Neutrophil (primary cell): ENCODE measurements around the gene SLC22A4.

ENCODE experiments used
- H3K27ac ChIP-seq: fragments of 200-600 bp; sonication (generic); 2 replicates; pipeline ENCODE4 v1.5.1; 2016; ENCODE audit warnings: mild to moderate bottlenecking, moderate library complexity
- H3K27me3 ChIP-seq: fragments of 200-600 bp; sonication (generic); 2 replicates; pipeline ENCODE4 v1.6.0; 2016; ENCODE audit warnings: mild to moderate bottlenecking
- H3K36me3 ChIP-seq: fragments of 200-600 bp; sonication (generic); 2 replicates; pipeline ENCODE4 v1.5.1; 2017
- H3K4me1 ChIP-seq, 2 experiments: fragments of 200-600 bp in 1 of 2; sonication (generic) in 1 of 2; 1 replicate in 1 of 2; 2 replicates in 1 of 2; pipeline versions ENCODE4 v1.5.1 to v1.6.1; 2013 to 2016; ENCODE audit warnings: low read depth in 1 of 2, low read length in 1 of 2, mild to moderate bottlenecking in 1 of 2, moderate library complexity in 1 of 2; ENCODE audit not compliant: control insufficient read depth in 1 of 2, insufficient read depth in 1 of 2
- H3K4me3 ChIP-seq, 2 experiments: fragments of 200-600 bp in 1 of 2; sonication (generic) in 1 of 2; 1 replicate in 1 of 2; 2 replicates in 1 of 2; pipeline ENCODE4 v1.5.1; 2013 to 2016; ENCODE audit warnings: low read depth in 1 of 2, low read length in 1 of 2, mild to moderate bottlenecking in 1 of 2, moderate library complexity in 1 of 2
- H3K9me3 ChIP-seq: fragments of 200-600 bp; sonication (generic); 2 replicates; pipeline ENCODE4 v1.5.1; 2016
- TF ChIP-seq, protein P1 (sequence below): fragments of 200-600 bp; sonication (generic); IDR thresholded peaks from 2 replicates; pipeline ENCODE4 v1.5.1; 2016; ENCODE audit warnings: antibody characterized with exemption

The SLC22A4 gene

DNA sequence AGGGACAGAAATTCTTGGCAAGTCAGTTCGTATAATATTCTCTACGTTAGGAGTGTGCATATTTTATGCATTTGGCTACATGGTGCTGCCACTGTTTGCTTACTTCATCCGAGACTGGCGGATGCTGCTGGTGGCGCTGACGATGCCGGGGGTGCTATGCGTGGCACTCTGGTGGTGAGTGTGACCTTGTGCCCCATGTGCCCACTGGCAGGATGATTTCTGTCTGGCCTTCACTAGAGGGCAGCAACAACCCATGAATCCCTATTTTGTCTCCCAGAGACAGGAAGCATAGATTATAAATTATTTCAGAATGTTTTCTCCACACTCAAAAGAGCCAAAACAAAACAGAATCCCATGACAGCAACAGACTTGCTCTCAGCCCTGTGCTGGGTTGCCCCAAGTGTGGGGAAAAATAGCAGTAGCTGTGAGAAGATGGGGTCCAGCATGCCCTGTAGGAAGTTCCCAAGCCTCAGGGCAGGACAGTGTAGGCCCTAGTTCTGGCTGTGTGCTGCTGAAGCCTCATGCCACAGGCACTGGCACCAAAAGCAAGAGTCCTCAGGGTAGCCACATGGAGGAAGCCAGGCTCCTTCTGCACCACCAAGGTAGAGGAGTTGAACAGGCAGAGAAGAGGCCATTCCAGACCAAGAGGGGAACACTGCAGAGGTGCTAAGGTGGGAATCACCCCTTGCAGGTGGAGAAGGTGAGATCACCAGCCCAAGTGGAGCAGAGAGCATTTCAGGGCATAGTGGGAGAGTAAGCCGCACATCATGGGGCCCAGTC lies 91.3 kb downstream of the SLC22A4 start:
- Histone ChIP-seq H3K9me3 (no peaks in the 10 kb centered on the region), H3K36me3 (no peaks in the 10 kb centered on the region), H3K27me3 (no peaks in the 10 kb centered on the region), H3K4me3 (no peak overlapping the region), H3K4me1 (peaks cover 20 to 30% of the 10 kb centered on the region in 2 experiments), H3K27ac (no peak overlapping the region)
- TF ChIP-seq, protein P1, sequence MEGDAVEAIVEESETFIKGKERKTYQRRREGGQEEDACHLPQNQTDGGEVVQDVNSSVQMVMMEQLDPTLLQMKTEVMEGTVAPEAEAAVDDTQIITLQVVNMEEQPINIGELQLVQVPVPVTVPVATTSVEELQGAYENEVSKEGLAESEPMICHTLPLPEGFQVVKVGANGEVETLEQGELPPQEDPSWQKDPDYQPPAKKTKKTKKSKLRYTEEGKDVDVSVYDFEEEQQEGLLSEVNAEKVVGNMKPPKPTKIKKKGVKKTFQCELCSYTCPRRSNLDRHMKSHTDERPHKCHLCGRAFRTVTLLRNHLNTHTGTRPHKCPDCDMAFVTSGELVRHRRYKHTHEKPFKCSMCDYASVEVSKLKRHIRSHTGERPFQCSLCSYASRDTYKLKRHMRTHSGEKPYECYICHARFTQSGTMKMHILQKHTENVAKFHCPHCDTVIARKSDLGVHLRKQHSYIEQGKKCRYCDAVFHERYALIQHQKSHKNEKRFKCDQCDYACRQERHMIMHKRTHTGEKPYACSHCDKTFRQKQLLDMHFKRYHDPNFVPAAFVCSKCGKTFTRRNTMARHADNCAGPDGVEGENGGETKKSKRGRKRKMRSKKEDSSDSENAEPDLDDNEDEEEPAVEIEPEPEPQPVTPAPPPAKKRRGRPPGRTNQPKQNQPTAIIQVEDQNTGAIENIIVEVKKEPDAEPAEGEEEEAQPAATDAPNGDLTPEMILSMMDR: peak; percentile 73

DNA sequence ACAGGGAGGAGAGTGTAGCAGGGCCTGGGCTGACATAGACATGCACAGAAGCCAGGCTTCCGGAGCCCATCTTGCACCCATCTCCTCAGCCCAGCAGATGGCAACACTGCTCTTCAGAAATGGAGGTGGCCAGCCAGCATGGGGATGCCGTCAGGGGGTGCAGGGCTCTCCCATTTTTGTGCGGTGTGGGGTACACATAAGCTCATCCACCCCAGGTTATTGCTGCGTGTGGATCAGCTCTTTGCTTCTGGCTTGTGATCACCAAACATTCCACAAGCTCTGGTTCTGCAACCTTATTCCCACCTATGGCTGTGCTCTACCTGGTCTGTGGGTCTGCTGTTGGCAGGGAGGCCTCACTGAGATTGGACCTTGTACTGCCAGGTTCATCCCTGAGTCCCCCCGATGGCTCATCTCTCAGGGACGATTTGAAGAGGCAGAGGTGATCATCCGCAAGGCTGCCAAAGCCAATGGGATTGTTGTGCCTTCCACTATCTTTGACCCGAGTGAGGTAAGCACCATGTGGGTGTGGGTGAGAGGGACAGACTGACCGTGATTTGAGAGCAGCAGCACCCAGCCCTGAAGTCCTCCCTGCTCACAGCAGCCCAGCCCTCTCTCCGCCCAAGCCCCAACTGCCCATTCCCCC lies 92.6 kb downstream of the SLC22A4 start:
- Histone ChIP-seq H3K4me3 (no peak overlapping the region), H3K27ac (peak overlapping the region; percentile 79), H3K36me3 (no peaks in the 10 kb centered on the region), H3K9me3 (no peaks in the 10 kb centered on the region), H3K27me3 (no peaks in the 10 kb centered on the region), H3K4me1 (peaks cover 20 to 30% of the 10 kb centered on the region in 2 experiments)
- TF ChIP-seq, protein P1: peak; percentile 84

DNA sequence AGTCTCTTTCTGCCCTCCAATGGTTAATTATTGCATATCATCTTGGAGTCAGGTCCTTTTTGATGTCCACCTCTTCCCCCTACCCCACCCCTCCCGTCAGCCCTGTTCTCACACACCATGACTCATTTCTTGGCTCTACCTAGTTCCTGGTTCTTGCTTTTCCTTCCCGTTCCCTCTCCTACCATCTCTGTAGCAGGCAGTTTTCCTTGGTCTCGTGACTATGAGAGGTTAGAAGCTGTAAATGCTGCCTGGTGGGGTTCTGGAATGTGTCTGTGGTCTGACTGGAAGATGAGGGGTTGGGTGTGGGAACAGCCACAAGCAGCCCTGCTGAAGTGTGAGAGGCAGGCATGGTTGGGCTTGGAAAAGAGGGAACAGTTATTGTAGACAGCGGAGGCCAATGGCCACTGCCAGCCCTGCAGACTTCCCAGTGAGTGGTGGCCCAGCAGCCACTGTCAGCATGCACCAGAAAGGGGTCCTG lies 93.5 kb downstream of the SLC22A4 start:
- no peaks in the 10 kb centered on the region for H3K36me3 ChIP-seq
- peak overlapping the region; percentile 79 for H3K27ac ChIP-seq
- TF ChIP-seq, protein P1: no peak
- no peaks in the 10 kb centered on the region for H3K9me3 ChIP-seq
- H3K4me3 ChIP-seq: peak overlapping the region in 1 of 2 experiments; percentile 26
- H3K4me1 ChIP-seq: peaks cover 20 to 30% of the 10 kb centered on the region in 2 experiments
- H3K27me3 ChIP-seq: no peaks in the 10 kb centered on the region

DNA sequence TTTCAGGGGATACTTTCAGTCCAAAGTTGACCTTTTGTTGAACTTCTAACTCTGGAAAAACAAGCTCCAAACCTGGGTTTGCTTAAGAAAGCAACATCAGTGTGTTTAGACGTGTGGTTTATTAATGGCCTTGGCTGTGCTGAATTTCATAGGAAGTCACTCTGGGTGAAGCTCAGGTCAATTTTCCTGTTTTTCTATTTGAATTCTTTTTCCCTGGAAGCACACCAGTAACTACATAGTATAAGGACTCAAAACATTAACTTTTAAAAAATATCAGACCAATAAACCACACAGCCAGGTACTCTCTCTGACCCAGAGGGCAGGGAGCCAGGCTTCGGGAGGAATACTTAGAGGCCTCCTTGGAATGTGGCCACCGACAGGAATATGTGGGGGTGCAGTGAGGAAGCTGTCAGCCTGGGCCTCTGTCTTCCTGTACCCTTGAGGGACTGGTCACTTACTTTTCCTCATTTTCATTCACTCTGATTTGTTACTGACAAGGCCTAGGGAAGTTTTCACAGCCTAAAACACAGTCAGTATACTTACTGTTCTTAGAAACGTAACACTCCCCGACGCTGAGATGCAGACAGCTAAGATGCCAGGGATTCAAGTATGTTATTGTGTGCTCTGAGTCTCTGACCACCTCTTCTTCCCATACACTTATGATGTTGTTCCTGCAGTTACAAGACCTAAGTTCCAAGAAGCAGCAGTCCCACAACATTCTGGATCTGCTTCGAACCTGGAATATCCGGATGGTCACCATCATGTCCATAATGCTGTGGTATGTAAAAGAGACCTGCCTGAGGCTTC lies 94.3 kb downstream of the SLC22A4 start:
- Histone ChIP-seq H3K27ac (peak overlapping the region; percentile 79), H3K4me3 (peak overlapping the region in 1 of 2 experiments; percentile 26)

DNA sequence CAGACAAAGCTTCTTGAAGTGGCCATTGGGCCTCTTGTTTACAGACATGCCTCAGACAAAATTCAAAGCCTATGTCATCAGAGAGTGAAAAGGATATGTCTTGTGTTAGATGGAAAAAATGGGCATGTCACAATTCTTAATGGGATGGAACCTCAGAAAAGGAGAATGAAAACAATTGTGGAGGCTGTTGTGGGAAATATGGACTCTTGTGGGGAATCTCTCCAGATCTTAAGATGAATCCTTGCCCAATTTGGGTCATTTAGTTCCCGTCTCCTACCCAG lies 94.8 kb downstream of the SLC22A4 start:
- Histone ChIP-seq H3K9me3 (no peaks in the 10 kb centered on the region), H3K36me3 (no peaks in the 10 kb centered on the region), H3K27ac (peak overlapping the region; percentile 79), H3K4me1 (peaks cover 20 to 30% of the 10 kb centered on the region in 2 experiments), H3K4me3 (no peak overlapping the region), H3K27me3 (no peaks in the 10 kb centered on the region)
- TF ChIP-seq, protein P1: no peak

More for the DNA sequence above, 94.3 kb downstream of the SLC22A4 start:
- peaks cover 20 to 30% of the 10 kb centered on the region in 2 experiments for H3K4me1 ChIP-seq
- TF ChIP-seq, protein P1: no peak
- no peaks in the 10 kb centered on the region for H3K9me3 ChIP-seq
- no peaks in the 10 kb centered on the region for H3K36me3 ChIP-seq
- no peaks in the 10 kb centered on the region for H3K27me3 ChIP-seq
